ACC112 (cell line): ENCODE measurements around the gene HOXD13.

ENCODE experiments used
- H2AFZ ChIP-seq: fragments of 200-600 bp; sonication (generic); one replicate; pipeline ENCODE4 v1.6.0; 2017; ENCODE audit warnings: antibody characterized with exemption, low read length; ENCODE audit not compliant: unreplicated experiment
- H3K27ac ChIP-seq: fragments of 200-600 bp; sonication (generic); 2 replicates; pipeline ENCODE4 v1.5.1; 2014; ENCODE audit warnings: low read depth, mild to moderate bottlenecking, antibody characterized with exemption, low read length, moderate library complexity
- H3K27me3 ChIP-seq: fragments of 200-600 bp; sonication (generic); 2 replicates; pipeline ENCODE4 v1.6.1; 2014; ENCODE audit warnings: mild to moderate bottlenecking, antibody characterized with exemption, low read length, moderate library complexity, mixed read lengths; ENCODE audit not compliant: insufficient read depth
- H3K36me3 ChIP-seq: fragments of 200-600 bp; sonication (generic); 2 replicates; pipeline ENCODE4 v1.6.1; 2016; ENCODE audit warnings: mild to moderate bottlenecking, antibody characterized with exemption, low read length, moderate library complexity, mixed read lengths; ENCODE audit not compliant: insufficient read depth
- H3K4me1 ChIP-seq: fragments of 200-600 bp; sonication (generic); one replicate; pipeline ENCODE4 v1.6.1; 2016; ENCODE audit warnings: low read length, mixed read lengths; ENCODE audit not compliant: insufficient read depth, unreplicated experiment, control insufficient read depth
- H3K4me3 ChIP-seq: fragments of 200-600 bp; sonication (generic); 2 replicates; pipeline ENCODE4 v1.5.1; 2014; ENCODE audit warnings: mild to moderate bottlenecking, low read depth, low read length
- H3K79me2 ChIP-seq: fragments of 200-600 bp; sonication (generic); one replicate; pipeline ENCODE4 v1.6.0; 2016; ENCODE audit warnings: low read length; ENCODE audit not compliant: control insufficient read depth, unreplicated experiment, insufficient read depth

HOXD13 gene

GRCh38 chr2:176138526-176138922, 46.0 kb downstream of the HOXD13 start:
- peak overlapping the region; percentile 83 for H3K4me3 ChIP-seq
- H3K4me1 ChIP-seq = peaks cover 36% of the 10 kb centered on the region
- no peaks in the 10 kb centered on the region for H3K36me3 ChIP-seq
- H2AFZ ChIP-seq = peak overlapping the region; percentile 90
- no peaks in the 10 kb centered on the region for H3K27me3 ChIP-seq
- H3K79me2 ChIP-seq = peaks cover 57% of the 10 kb centered on the region
- H3K27ac ChIP-seq = peak overlapping the region; percentile 79

- H3K27me3 ChIP-seq = no peaks in the 10 kb centered on the region
- H3K27ac ChIP-seq = peak overlapping the region; percentile 79
- peak overlapping the region; percentile 83 for H3K4me3 ChIP-seq
- no peaks in the 10 kb centered on the region for H3K36me3 ChIP-seq
- peaks cover 56% of the 10 kb centered on the region for H3K79me2 ChIP-seq
- peak overlapping the region; percentile 90 for H2AFZ ChIP-seq
- peaks cover 35% of the 10 kb centered on the region for H3K4me1 ChIP-seq
Observed at GRCh38 chr2:176138923-176139660, 46.6 kb downstream of the HOXD13 start.

- Histone ChIP-seq H3K36me3 (no peaks in the 10 kb centered on the region), H3K4me3 (peak overlapping the region; percentile 83), H3K4me1 (peaks cover 27% of the 10 kb centered on the region), H3K27me3 (no peaks in the 10 kb centered on the region), H3K79me2 (peaks cover 50% of the 10 kb centered on the region), H3K27ac (peak overlapping the region; percentile 79), H2AFZ (peak overlapping the region; percentile 95)
Observed at GRCh38 chr2:176139661-176140512, 47.4 kb downstream of the HOXD13 start.

GRCh38 chr2:176140513-176141317, 48.2 kb downstream of the HOXD13 start:
- H3K27me3 ChIP-seq = no peaks in the 10 kb centered on the region
- peak overlapping the region; percentile 95 for H2AFZ ChIP-seq

GRCh38 chr2:176142281-176142680, 49.8 kb downstream of the HOXD13 start:
- Histone ChIP-seq H3K79me2 (peaks cover 39% of the 10 kb centered on the region), H3K27ac (no peak overlapping the region), H2AFZ (no peak overlapping the region), H3K36me3 (no peaks in the 10 kb centered on the region), H3K4me3 (no peak overlapping the region), H3K27me3 (no peaks in the 10 kb centered on the region), H3K4me1 (peaks cover 18% of the 10 kb centered on the region)

More at GRCh38 chr2:176140513-176141317, 48.2 kb downstream of the HOXD13 start:
- Histone ChIP-seq H3K4me3 (peak overlapping the region; percentile 83), H3K27ac (peak overlapping the region; percentile 76), H3K4me1 (peaks cover 19% of the 10 kb centered on the region), H3K79me2 (peaks cover 50% of the 10 kb centered on the region), H3K36me3 (no peaks in the 10 kb centered on the region)
